ENCODE results near the gene CPED1.
A peak's percentile ranks its signal among the peaks of the same experiment; 100 is the strongest.

DNA sequence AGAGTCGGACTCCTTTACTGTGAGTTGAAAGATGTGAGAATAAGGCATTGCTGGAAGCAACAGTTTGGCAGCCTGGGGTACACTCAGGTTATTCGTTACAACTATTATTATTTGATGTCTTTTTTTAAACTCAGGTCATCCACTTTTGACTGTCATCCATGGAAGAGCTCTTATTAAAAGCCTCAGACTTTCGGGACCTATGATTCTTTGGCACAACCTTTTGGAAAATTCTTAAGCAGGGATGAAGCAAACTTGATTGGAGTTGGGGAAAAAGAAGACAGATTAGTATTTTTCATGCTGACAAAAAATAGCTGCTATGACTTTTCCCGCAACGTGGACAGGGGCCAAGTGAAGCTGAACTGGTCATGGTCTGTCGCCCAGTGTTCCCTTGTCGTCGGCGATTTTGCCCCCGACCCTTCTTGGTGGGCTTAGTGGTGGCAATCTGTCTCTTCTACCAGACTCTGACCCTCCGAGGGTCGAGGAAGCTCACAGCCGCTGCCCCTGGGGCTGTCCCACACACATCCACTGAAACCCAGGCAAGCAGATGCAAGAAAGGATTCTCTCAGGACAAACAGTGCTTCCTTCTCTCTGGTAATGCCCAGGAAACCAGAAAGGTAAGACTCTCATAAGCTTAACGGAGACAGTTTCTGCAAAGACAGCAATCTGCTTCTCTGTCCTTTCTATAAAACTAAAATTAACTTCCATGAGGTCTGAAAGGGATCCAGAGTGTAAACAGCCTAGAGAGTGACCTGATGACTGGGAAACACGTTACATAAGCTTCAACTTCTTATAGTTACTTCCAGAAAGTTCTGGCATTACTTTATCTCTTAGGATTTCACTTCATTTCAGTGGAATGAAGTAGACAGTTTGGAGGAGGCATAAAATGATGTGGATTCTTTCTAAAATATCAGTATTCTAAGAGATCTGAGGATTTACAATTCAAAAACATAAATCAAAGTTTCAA, 1.0 kb downstream of the CPED1 start:
- TF ChIP-seq CTCF (IDR thresholded peaks at IDR 0.05) = no peak
- peak in 1 of 2 donors; percentile 43 for TF ChIP-seq POLR2A (IDR thresholded peaks at IDR 0.05)
